Activated T-helper 1 cell treated with anti-CD3 and anti-CD28 coated beads, Interleukin-2, amount 50 U/mL, for 16 hours (primary cell): ENCODE results near the gene PRKAG2.
"Not testable (repeated sequence)": the region's sequence is repeated elsewhere in the genome, so short reads cannot be mapped to it uniquely, and the experiment has no call there.

Experiments used
- DNase-seq, 2 donors: peaks; one replicate each; pipeline ENCODE4 v3.0.0-alpha.2; 2020; ENCODE audit warnings: low read depth in 1 of 2, low spot score in 1 of 2

The PRKAG2 gene

GRCh38 chr7:151755131-151755801, 121.6 kb downstream of the PRKAG2 start:
- no peak for DNase-seq

GRCh38 chr7:151754688-151755130, 122.2 kb downstream of the PRKAG2 start:
- no peak for DNase-seq

DNA sequence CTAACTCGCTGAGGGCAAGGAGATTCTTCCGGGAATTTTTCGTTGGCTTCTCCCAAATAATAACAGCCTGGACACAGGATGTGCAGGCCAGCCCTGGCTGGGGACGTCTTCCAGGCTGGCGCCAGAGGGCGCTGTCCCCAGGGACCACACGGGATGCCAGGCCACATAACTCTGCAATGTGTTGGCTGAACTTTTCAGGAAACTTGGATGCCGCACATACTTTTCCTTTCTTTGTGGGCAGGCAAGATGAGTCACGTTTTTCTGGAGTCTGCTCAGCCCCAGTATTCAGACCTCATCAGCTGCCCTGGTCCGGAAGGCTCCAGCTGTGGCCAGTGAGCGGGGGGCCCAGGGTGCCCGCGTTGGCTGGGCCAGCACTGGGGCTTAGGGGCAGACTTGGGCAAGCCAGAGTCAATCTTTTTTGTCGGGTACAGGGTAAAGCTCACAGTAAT, 122.7 kb downstream of the PRKAG2 start:
- no peak for DNase-seq

DNA sequence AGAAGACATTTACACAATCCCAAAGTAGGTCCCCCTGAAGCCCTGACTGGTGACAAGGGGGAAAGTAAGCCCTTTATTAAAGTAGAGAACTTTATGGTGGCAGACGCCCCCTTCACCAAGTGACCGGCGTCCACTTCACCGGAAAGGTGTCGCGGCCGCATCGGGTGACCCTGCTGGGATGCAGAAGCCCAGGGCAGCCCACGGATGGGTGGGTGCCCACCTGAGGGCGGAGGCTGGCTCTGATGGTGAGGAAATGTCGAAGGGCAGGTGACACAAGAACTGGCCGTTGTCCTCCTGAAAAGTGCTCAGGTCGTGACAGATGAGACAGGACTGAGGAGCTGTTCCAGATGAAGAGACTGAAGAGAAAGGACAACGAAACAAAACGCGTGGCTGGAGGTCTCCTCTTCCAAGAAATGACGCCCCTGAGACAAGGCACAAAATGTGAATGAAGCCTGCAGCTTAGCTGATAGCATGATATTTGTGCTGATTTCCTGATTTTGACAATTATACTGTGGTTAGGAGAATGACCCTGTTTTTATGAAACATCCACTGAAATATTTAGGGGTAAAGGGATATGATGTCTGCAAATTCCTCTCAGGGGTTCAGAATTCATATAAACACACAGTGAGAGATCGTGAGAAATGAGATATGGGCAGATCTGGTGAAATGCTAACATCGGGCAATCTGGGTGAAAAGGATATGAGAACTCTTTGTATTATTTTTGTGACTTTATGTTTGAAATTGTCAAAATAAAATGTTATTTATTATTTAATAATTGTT, 123.9 kb downstream of the PRKAG2 start:
- no peak for DNase-seq

DNA sequence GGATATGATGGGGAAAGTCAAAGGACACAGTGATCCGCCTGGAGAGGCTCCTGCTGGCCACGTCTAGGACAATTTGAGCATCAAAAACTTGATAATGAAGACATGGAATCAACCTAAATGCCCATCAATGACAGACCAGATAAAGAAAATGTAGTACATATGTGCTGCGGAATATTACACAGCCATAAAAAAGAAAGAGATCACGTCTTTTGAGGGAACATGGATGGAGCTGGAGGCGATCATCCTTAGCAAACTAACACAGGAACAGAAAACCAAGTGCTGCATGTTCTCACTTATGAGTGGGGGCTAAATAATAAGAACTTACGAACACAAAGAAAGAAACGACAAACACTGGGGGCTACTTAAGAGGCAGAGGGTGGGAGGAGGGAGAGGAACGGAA, 124.9 kb downstream of the PRKAG2 start:
- no peak for DNase-seq

GRCh38 chr7:151748733-151749132, 128.2 kb downstream of the PRKAG2 start:
- no peak for DNase-seq

- not testable (repeated sequence) for DNase-seq
These were observed 128.9 kb downstream of the PRKAG2 start for GRCh38 chr7:151748021-151748420.

DNA sequence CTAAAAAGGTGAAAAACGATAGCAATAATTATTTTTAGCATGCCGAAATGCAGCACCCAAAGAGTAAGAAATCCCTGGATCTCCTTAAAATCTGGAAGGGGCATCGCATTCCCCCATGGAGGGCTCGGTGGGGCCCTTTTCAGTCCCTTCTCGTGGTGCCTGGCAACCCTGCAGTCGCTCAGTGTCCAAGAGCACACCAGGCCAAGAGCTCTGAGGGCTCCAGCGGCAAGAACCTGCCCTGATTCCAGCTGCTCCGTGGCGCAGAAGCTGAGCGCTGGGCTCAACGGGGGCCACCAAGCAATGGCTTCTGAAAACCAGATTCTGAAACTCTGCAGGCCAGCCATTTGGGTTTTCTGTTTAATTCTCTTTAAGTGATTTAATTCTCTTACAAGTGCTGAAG, 131.2 kb downstream of the PRKAG2 start:
- DNase-seq = no peak

- no peak for DNase-seq
These were observed 132.0 kb downstream of the PRKAG2 start for GRCh38 chr7:151744656-151745638.

DNA sequence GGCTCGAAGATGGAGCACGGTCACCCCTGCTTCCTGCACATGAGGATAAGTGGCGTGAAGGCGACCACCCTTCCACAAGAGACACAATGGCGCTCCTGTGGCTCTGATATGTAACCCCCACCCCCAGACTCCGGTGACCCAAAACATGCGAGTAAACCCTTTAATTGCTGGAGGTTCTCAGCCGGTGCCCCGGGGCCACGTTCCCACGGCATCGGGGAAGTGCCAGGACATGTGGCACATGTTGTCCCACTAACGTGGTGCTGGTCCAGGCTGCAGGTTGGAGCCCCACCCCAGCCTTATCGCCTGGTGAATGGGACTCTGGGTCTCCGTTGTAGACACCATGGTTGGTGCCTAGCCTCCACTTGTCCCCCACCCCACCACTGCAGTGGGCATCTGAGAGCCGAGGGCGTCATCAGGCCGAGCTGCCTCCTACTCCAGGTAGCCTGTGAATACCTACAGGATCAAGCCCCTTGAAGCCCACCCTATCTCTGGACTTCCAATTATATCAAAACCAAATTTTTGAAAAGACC, 132.8 kb downstream of the PRKAG2 start:
- no peak for DNase-seq

DNA sequence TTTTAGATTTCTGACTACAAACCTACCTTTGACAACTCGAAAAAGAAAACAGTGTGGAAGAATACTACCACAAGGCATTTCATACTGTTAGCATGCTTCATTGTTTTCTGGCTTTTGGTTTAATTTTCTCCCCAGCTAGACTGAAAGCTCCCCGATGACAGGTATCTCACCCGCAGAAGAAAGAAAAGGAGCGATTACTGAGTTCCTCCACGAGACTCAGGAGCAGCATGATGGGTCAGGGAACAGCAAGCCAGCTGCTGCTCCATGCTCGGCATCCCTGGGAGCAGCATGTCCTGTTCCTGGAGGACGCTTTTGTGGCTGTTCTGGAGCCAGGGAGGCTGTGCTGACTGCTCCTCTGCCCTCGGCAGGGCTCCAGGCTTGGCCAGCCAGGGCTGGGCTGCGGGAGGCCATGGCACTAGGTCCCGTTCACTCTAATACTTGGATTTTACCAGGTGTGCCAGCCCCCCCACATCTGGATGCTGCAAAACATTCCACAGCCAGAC, 133.4 kb downstream of the PRKAG2 start:
- no peak for DNase-seq

DNA sequence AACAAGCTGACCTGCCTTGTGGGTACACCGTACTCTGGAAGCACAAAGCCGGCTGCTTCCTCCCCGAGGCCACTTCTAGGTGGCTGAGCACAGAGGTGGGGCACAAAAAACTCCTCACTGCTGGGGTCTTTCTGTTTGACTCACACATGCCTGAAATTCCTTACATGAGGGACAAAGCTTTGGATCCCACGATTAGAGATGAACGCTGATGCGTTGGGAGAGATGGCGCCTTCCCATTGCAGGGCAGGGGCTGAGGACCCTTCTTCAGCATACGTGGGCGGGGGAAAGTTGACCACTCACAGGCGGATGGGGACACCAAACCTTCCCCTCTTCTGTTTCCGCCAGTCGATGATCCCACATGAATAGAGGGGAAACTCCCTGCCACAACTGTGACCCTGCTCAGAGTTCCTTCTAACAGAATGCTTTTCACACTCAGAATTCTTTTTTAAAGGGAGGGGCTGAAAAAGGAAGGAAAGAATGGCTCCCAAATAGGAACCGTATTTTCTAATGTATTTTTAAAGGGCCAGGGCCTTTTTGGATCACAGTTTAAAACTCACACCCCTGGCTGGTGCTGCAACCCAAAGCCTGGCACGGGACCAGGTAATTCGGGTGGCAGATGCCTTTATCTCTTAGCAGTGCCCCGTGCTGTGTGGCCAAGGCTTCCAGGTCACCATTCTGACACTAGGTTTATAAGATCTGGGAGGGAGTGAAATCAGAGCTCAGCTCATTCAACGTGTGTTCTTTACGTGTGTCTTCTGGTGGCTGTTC, 134.0 kb downstream of the PRKAG2 start:
- DNase-seq = no peak

DNA sequence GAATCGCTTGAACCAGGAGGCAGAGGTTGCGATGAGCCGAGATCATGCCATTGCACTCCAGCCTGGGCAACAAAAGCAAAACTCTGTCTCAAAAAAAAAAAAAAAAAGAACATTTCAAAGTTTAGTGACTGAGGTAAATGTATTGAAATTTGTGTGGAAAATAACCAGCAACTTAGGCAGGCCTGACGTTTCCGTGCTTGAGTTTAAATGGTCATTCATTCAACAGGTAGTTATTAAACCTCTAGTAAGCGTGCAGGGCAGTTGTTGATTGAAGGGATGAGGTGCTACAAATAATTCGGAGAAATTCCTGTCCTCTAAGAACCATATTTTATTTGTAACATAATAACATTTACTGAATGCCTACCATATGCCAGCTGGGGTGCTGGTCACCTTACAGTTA, 135.3 kb downstream of the PRKAG2 start:
- no peak for DNase-seq

- no peak for DNase-seq
These were observed 136.6 kb downstream of the PRKAG2 start for GRCh38 chr7:151740081-151740851.

DNA sequence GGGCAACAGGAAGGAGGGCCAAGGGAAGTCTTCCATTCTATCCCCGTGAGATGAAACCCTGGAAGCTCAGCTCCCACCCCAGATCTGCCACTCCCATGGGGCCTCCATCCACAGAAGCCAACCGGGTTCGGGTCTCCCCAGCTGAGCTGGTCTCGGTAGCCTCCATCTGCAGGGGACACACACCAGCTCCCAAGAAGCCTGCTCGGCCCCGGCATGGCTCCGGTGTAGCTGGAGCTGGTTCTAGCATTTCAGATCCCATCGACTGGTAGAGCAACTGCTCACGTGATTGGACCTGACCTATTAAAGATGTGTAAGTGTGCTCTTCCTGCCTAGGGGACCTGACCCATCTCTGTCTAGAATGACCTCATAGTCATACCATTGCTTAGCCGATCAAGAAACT, 138.0 kb downstream of the PRKAG2 start:
- no peak for DNase-seq

DNA sequence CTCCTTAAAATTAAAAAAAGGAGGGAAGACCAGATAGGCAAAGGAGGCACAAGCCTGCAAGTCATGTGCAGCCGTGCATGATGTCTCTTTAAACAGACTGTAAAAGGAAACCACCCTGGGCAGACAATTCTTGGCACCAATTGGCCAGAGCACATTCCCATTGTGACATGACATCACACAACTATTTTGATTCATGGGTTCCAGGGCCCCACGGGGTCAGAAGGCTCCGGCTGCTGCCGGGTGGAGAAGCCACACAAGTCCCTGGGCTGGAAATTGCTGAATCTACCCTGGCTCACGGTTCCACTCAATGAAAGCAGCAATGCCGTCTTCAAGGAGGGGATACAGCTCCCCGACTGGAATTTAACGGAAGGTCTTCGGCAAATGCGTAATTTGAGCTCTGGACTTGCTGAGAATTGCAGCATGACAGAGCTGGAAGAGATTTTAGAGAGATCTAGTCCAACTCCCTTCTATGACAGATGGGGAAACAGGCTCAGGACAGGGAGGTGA, 140.5 kb downstream of the PRKAG2 start:
- no peak for DNase-seq

GRCh38 chr7:151735851-151736402, 141.0 kb downstream of the PRKAG2 start:
- DNase-seq = no peak

DNA sequence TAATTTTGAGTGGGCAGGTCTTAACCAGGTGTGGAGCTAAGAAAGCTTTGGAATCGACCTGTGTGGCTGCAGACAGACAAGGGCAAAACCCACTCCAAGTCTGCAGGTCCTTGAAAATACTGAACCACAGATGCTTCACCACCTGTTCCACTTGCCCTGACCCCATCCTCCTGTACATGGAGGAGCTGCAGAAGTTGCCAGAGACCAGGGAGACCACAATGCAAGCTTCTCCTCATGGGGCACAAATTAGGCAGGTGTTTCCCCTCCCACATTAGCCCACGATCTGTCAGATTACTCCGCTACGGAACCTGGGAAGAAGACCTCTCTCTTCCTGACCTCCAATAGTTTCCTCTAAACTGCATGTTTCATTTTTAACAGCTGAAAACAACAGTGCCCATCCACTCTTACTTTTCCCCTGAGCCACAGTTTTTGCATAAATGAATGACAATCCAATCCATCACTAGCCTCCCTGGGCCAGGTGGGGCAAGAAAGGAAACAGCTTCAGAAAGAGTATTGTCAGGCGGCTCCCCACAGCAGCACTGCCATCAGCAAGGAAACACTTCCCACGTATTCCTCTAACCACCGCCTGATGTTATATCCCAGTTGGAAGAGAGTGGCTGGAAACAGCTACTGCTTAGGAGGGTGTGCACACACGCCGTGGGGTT, 141.6 kb downstream of the PRKAG2 start:
- no peak for DNase-seq
